GM18867 (cell line): ENCODE data around the gene SYTL3.
"Not testable (repeated sequence)": the region's sequence is repeated elsewhere in the genome, so short reads cannot be mapped to it uniquely, and the experiment has no call there.

Experiments
- ATAC-seq: cut with Tn5 transposase; IDR thresholded peaks from one replicate; pipeline ENCODE4 v1.9.1; 2021; ENCODE audit warnings: mild to moderate bottlenecking, moderate library complexity; ENCODE audit not compliant: unreplicated experiment

The SYTL3 gene, protein sequence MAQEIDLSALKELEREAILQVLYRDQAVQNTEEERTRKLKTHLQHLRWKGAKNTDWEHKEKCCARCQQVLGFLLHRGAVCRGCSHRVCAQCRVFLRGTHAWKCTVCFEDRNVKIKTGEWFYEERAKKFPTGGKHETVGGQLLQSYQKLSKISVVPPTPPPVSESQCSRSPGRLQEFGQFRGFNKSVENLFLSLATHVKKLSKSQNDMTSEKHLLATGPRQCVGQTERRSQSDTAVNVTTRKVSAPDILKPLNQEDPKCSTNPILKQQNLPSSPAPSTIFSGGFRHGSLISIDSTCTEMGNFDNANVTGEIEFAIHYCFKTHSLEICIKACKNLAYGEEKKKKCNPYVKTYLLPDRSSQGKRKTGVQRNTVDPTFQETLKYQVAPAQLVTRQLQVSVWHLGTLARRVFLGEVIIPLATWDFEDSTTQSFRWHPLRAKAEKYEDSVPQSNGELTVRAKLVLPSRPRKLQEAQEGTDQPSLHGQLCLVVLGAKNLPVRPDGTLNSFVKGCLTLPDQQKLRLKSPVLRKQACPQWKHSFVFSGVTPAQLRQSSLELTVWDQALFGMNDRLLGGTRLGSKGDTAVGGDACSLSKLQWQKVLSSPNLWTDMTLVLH

DNA sequence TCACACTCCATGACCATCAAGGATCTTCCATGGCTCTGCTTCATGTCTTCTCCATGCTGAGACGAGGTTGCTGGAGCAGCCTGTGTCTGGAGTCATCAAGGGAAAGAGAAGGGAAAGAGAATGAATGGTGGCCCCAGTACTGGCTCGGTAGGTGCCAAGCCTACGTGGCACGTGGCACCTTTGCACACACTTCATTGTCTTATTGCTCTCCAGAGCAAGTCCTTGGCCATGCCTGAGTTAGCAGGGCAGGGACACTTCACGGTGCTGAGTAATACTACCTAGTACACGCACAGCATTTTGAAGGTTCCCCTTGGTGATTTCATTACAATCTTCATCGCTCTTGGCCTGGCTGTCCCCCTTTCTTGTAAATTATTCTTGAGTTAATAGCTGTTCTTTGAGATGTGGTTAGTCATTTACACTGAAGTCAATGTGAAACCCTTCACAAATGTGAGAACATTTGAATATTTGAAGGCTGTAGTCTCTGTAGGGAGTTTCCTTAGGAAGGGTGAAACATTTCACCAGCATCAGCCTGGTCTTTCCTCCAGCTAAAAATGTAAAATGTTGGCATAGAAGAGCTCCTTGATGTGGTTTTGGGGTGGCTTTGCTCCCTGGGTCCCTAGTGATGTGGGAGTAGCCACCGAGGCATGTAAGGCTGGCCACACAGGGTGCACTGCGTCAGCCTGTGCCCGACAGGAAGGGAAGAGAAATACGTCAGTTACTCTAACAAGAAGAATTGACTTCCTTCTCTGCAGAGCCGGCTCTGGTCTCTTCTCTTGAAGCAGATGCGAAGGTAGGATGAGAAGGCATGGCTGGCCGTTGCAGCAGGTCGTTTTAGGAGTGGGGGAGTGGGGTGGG lies at the start of gene SYTL3:
SYTL3 (plus strand) TSS at position 766 of the 855 bp plus-strand sequence. CDS start 13,215 bp downstream, outside the sequence.
- peak; percentile 55 for ATAC-seq

DNA sequence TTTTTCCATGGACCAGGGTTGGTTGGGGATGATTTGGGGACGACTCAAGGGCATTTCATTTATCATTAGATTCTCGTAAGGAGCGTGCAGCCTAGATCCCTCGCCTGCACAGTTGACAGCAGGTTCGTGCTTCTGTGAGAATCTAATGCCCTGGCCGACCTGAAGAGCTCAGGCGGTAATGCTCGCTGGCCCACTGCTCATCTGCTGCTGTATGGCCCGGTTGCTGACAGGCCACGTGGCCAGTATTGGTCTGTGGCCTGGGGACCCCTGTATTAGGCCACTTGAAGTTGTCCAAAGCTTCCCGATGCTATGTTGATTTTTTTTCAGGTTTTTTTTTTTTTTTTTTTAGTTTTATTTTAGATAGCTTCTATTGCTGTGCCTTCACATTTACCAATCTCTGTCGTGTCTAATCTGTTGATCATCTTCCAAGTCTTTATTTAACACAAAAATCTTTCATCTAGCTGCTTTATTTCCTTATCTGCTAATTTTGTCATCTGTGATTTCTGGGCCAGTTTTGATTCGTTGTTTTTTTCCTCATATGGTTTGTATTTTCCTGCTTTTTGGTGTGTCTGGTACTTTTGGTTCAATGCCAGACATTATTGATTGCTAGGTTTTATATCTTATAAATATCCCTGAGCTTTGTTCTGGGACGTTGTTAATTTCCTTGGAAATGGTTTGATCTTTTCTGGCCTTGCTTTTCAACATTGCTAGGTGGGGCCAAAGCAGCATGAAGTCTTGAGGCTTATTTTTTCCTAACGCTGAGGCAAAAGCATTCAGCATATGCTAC lies 46.4 kb upstream of the SYTL3 start:
- no peak for ATAC-seq

DNA sequence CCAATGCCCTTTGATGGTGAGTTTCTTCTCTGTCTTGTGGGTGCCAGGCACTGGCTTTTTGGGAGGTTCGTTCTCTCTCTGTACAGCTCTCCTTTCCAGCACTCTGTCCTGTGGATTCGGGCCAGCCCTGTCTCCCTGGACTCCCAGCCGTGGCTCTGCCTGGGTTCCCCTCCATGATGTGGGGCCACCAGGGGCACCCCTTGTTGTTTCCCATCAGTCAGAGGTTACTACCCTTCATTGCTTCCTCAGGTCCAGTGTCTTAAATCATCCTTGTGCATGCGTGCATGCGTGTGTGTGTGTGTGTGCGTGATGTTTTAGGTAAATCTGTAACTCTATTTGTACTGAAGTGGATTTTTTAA lies 45.8 kb upstream of the SYTL3 start:
- no peak for ATAC-seq

DNA sequence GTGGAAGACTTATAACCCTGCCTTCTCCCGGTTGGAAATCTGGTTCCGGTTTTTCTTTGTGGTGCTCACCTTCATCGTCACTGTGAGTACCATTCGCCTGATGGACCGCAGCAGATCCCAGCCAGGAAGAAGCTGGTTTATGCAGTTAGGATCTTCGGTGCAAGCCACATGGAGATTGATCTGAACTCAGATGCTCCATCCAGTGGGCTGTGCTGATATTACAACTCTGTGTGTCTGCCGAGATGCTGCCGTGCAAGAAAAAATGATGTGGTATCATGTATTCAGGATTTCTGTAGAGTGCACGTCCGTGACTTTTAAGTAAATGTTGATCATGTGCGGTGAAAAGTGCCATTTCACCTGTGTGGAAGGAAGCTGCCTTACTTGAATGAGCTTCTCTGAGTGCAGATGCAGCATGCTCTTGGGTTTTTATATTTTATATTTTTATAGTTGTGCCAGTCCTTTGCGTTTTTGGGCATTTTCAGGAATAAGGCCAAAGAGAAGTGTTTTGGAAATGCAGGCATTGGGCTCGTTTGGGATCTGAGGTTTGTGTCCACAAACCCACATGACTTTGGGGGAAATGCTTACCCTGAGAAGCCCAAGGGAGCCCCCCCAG lies 44.5 kb upstream of the SYTL3 start:
- ATAC-seq, result no peak

DNA sequence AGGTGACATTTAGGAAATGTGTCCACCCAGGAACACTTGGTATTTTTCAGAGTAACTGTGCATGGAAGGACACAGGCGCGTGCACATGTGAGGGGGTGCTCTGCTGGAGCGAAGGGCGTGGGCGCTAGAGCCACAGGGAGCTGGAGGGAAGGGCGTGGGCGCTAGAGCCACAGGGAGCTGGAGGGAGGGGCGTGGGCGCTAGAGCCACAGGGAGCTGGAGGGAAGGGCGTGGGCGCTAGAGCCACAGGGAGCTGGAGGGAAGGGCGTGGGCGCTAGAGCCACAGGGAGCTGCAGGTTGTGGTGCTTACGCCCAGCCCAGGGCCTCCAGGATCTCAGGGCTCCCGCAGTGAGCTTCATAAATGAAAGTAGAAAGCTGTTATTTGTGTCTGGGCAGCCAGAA lies 43.8 kb upstream of the SYTL3 start:
- not testable (repeated sequence) for ATAC-seq

DNA sequence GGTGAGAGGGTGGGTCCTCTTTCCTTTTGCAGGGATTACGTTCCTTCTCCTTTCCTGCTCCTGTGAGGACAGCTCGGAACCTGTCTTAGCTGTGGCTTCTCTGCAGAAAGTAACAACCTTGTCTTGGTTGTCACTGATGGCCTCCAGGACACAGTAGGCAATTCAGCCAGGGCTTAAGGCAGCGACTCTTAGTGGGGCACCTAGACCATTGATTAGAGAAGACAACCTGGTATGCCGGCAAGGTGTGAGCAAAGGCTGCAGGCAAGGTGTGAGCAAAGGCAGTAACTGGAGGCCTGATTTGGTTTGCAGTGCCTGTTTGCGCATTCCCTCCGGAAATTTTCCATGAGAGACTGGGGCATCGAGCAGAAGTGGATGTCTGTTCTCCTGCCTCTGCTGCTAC lies 42.9 kb upstream of the SYTL3 start:
- ATAC-seq, result no peak

DNA sequence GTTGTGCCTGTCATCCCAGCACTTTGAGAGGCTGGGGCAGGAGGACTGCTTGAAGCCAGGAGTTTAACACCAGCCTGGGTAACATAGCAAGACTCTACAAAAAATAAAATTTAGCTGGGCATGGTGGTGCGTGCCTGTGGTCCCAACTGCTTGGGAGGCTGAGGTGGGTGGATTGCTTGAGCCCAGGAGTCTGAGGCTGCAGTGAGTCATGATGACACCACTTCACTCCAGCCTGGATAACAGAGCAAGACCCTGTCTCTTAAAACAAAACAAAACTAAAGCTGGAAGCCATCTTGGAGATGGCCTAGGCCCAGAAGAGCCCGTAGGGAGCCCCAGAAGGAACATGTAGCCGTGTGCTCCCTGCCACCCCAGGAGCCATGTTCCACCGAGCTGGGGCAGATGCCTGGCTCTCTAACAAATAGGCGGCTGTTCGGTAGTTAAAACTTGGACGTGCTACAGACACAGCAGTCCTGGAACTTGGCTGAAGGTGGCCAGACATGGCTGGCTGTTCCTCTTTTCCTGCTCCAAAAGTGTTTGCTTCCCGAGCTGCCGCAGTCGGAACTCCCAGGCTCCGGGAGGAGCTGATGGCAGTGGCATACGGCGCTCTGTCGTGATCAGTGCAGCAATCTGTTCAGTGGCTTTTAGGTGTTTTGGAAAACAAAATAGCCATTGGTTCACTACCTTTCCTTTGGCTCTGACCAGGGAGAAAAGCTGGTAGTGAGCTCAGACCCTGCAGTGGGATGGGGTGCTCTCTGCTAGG lies 42.3 kb upstream of the SYTL3 start:
- no peak for ATAC-seq

DNA sequence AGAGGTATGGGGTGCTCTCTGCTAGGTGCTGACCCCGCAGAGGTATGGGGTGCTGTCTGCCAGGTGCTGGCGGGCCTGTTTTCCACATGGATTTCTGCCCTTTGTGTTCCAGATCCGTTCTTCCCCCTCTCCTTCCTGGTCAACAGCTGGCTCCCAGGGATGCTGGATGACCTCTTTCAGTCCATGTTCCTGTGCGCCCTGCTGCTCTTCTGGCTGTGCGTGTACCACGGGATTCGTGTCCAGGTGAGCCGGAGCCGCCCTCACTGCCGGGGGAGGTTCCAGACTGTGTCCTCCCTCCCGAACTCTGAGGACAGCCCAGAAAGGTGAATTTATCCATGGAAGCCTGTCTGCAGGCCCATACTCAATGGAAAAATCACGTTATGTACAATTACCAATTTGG lies 41.6 kb upstream of the SYTL3 start:
- no peak for ATAC-seq

DNA sequence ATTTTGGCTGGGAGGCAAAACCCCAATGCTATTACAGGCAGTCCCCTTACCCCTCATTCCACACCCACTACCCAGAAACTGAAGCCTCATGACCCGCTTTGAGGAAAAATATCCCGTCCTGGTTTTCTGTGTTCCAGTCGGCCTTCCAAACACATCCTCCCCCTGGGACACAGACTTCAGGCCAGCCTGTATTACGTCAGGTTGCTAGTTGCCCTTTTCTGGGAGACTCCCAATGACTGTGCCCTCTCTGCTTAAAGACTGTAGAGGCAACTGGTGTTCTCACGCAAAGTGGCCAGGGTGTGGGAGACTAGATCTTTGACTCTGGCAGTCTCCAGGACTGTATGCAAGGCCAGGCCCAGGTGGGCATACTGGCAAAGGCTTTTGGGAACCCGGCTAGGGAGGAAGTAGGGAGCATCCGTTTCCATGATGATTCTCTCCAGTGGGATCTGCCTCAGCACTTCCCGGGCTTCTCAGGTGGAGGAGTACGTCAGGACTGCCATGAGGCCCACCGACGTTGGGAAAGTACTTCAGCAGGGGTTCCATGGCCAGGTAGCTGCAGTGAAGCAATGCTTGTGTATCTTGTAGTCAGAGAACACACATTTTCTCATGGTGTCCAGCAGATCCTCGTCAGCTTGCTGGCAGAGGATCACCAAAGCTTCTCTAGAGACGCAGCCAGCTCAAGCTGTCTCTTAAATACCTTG lies 40.2 kb upstream of the SYTL3 start:
- no peak for ATAC-seq

DNA sequence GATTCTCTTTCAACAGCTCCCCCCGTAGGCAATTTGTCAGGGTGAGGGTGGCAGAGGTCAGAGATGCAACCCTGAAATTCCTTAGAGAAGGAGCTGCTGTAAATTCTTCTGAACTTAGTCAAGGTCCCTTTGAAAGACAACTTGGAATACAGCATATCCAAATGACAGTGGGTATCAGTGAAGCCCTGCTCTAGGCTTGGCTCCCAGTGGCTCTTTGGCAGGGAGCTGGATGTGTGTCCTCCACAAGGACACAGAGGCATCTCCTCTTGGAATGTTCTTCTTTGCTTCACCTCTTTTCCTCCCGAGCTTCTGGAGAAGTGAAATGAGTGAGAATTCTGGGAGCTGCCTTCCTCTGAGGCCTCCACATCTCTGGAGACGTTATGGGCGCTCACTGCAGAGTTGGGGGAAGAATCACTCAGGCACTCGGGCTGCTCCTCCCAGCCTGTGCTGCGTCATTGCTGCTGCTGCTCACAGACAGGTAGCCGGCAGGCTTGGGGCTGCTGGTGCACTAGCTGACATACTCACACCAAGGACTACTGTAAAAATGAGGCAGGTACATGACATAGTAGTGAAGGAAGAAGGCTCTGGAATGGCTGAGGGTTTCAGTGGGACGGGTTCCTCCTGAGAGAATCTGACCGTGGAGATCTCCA lies 39.4 kb upstream of the SYTL3 start:
- ATAC-seq, result no peak

DNA sequence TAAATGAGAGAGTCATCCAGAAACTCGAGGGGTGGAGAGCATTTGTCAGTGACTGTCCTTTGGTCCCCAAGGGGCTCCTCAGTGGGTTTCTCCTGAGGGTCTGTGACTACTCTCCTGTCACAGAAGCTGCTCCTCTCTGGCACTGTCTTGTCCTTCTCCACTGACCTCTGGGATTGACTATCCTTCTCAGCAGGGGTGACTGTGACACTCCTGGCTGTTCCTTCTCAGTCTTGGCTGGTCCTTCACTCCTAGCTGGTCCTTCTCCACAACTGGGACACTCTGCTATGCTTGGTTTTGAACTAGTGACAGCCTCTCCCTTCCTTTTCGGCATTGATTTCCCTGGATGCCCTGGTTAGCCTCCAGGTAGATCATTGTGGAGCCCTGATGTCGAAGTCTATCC lies 38.8 kb upstream of the SYTL3 start:
- ATAC-seq, result no peak

DNA sequence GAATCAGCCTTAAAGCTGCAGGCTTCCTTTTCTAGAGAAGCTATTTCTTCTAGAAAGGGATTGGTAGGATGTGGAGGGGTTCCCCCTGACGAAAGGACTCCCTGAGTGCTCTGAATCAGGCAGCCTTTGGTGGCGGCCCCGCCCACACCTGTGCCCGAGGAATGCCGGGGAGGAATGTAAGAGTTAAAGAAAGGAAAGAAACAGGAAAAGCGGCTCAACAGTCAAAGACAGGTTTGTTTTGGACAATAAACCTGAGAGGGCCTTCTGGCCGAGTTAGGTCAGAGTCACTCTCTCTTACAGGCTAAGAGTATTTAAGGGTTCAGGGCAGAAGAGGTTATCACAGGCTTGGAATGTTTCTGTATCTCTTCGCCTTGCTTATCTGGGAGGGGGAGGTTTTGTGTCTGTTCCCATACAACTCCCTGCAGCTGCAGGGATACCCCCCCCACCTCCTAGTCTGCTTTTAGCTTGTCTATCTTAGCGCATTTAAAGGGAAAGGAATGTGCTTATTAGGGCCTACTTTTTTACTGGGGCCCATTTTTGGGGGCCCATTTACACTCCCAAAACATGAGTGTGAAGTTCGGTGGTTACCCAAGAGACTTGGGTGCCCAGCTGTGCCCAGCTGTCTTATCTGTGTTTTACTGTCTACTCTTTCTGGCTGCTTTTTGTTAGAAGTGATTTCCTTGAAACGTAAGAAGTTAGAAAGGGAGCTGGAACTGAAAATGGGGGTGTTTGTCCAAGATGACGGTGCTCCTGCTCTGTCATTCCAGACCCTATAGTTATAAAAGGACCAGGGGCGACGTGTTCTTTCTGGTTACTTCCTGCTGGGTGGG lies 38.1 kb upstream of the SYTL3 start:
- ATAC-seq, result no peak

DNA sequence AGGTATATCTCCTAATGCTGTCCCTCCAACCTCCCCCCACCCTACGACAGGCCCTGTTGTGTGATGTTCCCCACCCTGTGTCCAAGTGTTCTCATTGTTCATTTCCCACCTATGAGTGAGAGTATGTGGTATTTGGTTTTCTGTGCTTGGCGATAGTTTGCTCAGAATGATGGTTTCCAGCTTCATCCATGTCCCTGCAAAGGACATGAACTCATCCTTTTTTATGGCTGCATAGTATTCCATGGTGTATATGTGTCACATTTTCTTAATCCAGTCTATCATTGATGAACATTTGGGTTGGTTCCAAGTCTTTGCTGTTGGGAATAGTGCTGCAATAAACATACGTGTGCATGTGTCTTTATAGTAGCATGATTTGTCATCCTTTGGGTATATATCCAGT lies 35.2 kb upstream of the SYTL3 start:
- not testable (repeated sequence) for ATAC-seq

DNA sequence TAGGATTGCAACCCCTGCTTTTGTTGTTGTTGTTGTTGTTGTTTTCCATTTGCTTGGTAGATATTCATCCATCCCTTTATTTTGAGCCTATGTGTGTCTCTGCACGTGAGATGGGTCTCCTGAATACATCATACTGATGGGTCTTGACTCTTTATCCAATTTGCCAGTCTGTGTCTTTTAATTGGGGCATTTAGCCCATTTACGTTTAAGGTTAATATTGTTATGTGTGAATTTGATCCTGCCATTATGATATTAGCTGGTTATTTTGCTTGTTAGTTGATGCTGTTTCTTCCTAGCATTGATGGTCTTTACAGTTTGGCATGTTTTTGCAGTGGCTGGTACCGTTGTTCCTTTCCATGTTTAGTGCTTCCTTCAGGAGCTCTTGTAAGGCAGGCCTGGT lies 31.6 kb upstream of the SYTL3 start:
- ATAC-seq, result not testable (repeated sequence)

DNA sequence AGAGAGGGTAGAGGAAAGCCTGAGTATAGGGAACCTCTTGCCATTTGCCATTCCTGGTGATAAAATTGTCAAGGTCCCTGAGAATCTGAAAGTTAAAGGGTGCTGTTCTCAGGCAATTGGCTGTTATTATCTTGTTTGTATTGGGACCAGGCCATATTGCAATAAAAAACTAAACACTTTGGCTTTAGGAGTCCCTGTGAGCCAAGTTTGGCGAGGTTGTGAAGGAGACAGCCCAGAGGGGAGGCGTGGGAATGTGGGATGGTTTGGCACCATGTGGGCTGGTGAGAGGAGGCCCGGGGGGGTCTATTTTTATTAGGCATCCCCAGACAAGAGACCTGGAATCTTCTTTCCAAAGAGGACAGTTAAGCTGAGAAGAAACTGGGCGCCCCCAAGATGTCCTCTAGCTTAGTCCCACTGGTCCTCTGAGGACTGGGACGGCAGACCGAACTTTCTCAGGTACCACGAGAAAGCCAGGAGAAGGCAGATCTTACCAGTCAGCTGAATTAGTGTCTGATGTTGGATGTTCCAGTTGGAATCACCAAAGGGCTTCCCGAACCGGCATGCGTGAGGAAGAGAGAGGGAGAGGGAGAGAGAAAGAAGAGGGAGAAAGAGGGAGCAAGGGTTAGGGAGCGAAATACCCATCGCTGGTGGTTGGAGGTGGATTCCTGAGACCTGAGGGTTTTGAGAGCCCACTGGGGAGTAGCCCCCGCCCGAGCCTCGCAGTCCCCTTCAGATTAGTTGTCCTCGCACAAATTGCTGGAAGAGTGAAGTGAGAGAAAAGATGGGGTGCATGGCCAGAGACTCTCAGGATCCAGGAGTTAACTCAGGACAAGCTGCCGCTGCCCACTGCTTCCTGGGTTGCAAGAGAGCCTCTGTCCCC lies 29.7 kb upstream of the SYTL3 start:
- no peak for ATAC-seq

DNA sequence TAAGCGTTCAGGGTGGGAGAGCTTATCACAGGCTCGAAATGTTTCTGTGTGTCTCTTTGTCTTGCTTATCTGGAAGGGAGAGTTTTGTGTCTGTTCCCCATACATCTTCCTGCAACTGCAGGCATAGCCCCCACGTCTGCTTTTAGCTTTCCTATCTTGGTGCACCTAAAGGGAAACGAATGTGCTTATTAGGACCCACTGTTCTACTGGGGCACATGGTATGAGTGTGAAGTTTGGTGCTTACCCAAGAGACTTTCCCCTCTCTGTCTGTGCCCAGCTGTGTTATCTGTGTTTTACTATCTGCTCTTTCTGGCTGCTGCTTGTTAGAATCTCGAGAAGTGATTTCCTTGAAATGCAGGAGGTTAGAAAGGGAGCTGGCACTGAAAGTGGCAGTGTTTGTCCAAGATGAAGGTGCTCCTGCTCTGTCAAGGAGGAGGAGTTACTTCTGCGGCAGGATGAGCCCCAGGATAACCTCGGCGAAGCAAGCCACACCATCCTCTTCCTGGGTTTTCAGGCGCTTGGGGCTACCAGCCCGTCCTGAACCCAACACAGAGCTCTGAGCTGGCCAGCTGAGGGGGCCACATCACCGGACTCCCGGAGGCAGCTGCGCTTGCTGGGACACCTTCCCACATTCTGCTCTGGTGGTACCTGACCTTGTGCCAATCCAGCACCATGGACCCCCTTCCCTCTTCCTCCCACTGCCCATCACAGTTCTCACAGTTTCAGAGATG lies 28.7 kb upstream of the SYTL3 start:
- ATAC-seq, result no peak
